ENCODE data around the gene INHBE.

- TF ChIP-seq CTCF (IDR thresholded peaks at IDR 0.05) (no peak), ZFX (IDR thresholded peaks at IDR 0.05; ENCODE audit: borderline replicate concordance) (no peak)
These were observed 5.7 kb upstream of the INHBE start for GRCh38 chr12:57449375-57449774.

Data from 22Rv1 (cell line).